ENCODE measurements around the gene PCP2. TPM values are rescaled to one million over a fixed set of nuclear protein-coding genes. Genes with fewer than 3 reads are reported as not detected.
A peak's percentile ranks its signal among the peaks of the same experiment; 100 is the strongest.

The PCP2 gene
- total RNA-seq, 1 experiment from 2014 or later: not detected

DNA sequence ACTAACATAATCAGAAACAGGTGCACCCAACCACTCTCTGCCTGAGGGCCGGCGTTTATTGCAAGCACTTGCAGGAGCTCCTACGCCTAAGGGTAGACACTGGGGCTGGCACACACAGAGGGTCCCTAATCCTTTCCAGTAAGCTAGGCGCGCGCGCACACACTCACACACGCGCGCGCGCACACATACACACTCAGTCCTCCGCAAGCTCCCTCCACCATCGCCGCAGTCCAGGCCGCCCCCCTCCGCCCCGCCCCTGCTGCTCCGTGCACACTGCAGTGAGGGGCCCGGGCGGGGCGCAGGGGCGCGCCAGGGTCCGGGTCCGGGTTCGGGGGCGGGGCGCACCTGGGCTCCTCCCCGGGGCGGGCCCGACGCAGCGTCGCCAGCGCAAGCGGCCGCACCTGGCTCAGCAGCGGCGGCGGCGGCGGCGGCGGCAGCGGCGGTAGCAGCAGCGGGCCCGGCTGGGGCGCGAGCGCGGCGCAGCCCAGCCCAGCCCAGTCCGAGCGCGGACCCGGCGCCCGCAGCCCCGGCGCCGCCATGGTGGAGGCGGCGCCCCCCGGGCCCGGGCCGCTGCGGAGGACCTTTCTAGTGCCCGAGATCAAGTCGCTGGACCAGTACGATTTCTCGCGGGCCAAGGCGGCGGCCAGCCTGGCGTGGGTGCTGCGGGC is 37.9 kb downstream of the PCP2 start, which contains the start of gene CAMSAP3:
TSS of gene CAMSAP3 (plus strand) at position 398 of the 668 bp plus-strand sequence. CDS start at position 538, 140 bp downstream.
- Mint-ChIP-seq H3K4me1 (peaks cover 16 to 18% of the 10 kb centered on the region in 2 experiments), H3K27ac (no peak within 1 kb of the TSS), H3K27me3 (ENCODE audit: low read depth) (peaks cover 25% of the 10 kb centered on the region), H3K36me3 (ENCODE audit: insufficient read depth in 1 of 3, low read depth in 3 of 3) (peaks cover 3 to 16% (median 12%) of the 10 kb centered on the region in 3 experiments; a peak in 4 of 7 replicates), H3K4me3 (peak within 1 kb of the TSS; percentile 80 to 86), H3K9me3 (no peaks in the 10 kb centered on the region)
- no peak within 1 kb of the TSS for H3T11ph ChIP-seq (ENCODE audit: low read length)
- H3K27ac ChIP-seq (ENCODE audit: insufficient read length, low read depth, low read length): no peak within 1 kb of the TSS
- no peak within 1 kb of the TSS for H3K56ac ChIP-seq (ENCODE audit: insufficient read length, low read depth, low read length)
- H3K79me2 ChIP-seq (ENCODE audit: insufficient read depth, low read length): no peaks in the 10 kb centered on the region; the same call in 1 of the 2 replicates
- WGBS (ENCODE audit: extremely low coverage, insufficient read length, low lambda C conversion rate): no CpG with 5 or more reads among the region's 78 CpGs
- no peak within 1 kb of the TSS for H3K18ac ChIP-seq (ENCODE audit: insufficient read length, low read depth, low read length)
- H3K14ac ChIP-seq (ENCODE audit: insufficient read depth, low read length): 0 out of 2 replicates have a peak within 1 kb of the TSS, but pooled peaks have one; percentile 46
- no peak within 1 kb of the TSS for H4K91ac ChIP-seq (ENCODE audit: insufficient read length, low read depth, low read length)
- peaks cover 9% of the 10 kb centered on the region for H3K23me2 ChIP-seq (ENCODE audit: insufficient read length, low read depth, low read length, poor library complexity, severe bottlenecking)
- TF ChIP-seq, protein P1, sequence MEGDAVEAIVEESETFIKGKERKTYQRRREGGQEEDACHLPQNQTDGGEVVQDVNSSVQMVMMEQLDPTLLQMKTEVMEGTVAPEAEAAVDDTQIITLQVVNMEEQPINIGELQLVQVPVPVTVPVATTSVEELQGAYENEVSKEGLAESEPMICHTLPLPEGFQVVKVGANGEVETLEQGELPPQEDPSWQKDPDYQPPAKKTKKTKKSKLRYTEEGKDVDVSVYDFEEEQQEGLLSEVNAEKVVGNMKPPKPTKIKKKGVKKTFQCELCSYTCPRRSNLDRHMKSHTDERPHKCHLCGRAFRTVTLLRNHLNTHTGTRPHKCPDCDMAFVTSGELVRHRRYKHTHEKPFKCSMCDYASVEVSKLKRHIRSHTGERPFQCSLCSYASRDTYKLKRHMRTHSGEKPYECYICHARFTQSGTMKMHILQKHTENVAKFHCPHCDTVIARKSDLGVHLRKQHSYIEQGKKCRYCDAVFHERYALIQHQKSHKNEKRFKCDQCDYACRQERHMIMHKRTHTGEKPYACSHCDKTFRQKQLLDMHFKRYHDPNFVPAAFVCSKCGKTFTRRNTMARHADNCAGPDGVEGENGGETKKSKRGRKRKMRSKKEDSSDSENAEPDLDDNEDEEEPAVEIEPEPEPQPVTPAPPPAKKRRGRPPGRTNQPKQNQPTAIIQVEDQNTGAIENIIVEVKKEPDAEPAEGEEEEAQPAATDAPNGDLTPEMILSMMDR (conservative IDR thresholded peaks at IDR 0.05): no peak
- H2AK5ac ChIP-seq (ENCODE audit: insufficient read length, low read length): no peak within 1 kb of the TSS
- no peaks in the 10 kb centered on the region for H4K20me1 ChIP-seq (ENCODE audit: control insufficient read depth, insufficient read depth, insufficient read length)
- H2BK12ac ChIP-seq (ENCODE audit: insufficient read length, low read depth, low read length): no peak within 1 kb of the TSS
- peak within 1 kb of the TSS; percentile 67 for H3K4me2 ChIP-seq (ENCODE audit: insufficient read depth, insufficient read length, low read length)
- no peak within 1 kb of the TSS for H2BK120ac ChIP-seq (ENCODE audit: low read depth, low read length, poor library complexity, severe bottlenecking)
- H2BK5ac ChIP-seq (ENCODE audit: insufficient read length, low read length): no peak within 1 kb of the TSS
- no peak within 1 kb of the TSS for H4K5ac ChIP-seq (ENCODE audit: insufficient read length, low read depth, low read length)
- H2AFZ ChIP-seq (ENCODE audit: low read length): no peak within 1 kb of the TSS
- no peak within 1 kb of the TSS for H3K4ac ChIP-seq (ENCODE audit: low read depth, low read length)
- DNase-seq: peak; percentile 86
- no peak within 1 kb of the TSS for H2BK20ac ChIP-seq (ENCODE audit: low read depth, low read length, poor library complexity, severe bottlenecking)
- H3K9ac ChIP-seq (ENCODE audit: extremely low read depth, insufficient read length, low read length): peak within 1 kb of the TSS; percentile 33
- no peak within 1 kb of the TSS for H3K23ac ChIP-seq (ENCODE audit: insufficient read length, low read depth, low read length)
- no peaks in the 10 kb centered on the region; the same call in 1 of the 2 replicates for H3K4me1 ChIP-seq (ENCODE audit: insufficient read depth, low read length)
- H3K79me1 ChIP-seq (ENCODE audit: insufficient read depth, low read depth, low read length, poor library complexity, severe bottlenecking): peaks cover 3% of the 10 kb centered on the region
- H2BK15ac ChIP-seq (ENCODE audit: low read depth, low read length): no peak within 1 kb of the TSS
- no peaks in the 10 kb centered on the region for H3K9me3 ChIP-seq (ENCODE audit: control insufficient read depth, low read depth, low read length)
- no peaks in the 10 kb centered on the region for H3K27me3 ChIP-seq (ENCODE audit: insufficient read depth, low read length)
- no peak within 1 kb of the TSS for H4K8ac ChIP-seq (replicated peaks; ENCODE audit: insufficient read length, low read depth, low read length)
